MM.1S (cell line): ENCODE data around the gene PRR19.
A peak's percentile ranks its signal among the peaks of the same experiment; 100 is the strongest.

ENCODE experiments used
- DNase-seq: peaks from one replicate; pipeline ENCODE4 v3.0.0-alpha.2; 2015
- H2AFZ ChIP-seq: fragments of 300-600 bp; sonication (generic); 2 replicates; pipeline ENCODE4 v1.6.0; 2016; ENCODE audit warnings: antibody characterized with exemption, low read length
- H3F3A ChIP-seq: fragments of 300-600 bp; sonication (generic); 2 replicates; pipeline ENCODE4 v1.6.1; 2016; ENCODE audit warnings: mild to moderate bottlenecking, antibody characterized with exemption, low read length, moderate library complexity, mixed read lengths; ENCODE audit not compliant: insufficient read depth
- H3K27ac ChIP-seq: fragments of 300-600 bp; sonication (generic); 2 replicates; pipeline ENCODE4 v1.5.1; 2016; ENCODE audit warnings: mild to moderate bottlenecking, low read length
- H3K27me3 ChIP-seq: fragments of 300-600 bp; sonication (generic); replicated peaks from 2 replicates; pipeline ENCODE4 v1.6.0; 2016; ENCODE audit warnings: low read length; ENCODE audit not compliant: insufficient read depth
- H3K36me3 ChIP-seq: fragments of 300-600 bp; sonication (generic); replicated peaks from 2 replicates; pipeline ENCODE4 v1.6.1; 2016; ENCODE audit warnings: mild to moderate bottlenecking, low read length, mixed read lengths; ENCODE audit not compliant: insufficient read depth
- H3K4me1 ChIP-seq: fragments of 300-600 bp; sonication (generic); 2 replicates; pipeline ENCODE4 v1.6.1; 2016; ENCODE audit warnings: low read length, mixed read lengths
- H3K4me2 ChIP-seq: fragments of 300-600 bp; sonication (generic); 2 replicates; pipeline ENCODE4 v1.6.0; 2016; ENCODE audit warnings: low read depth, low read length
- H3K4me3 ChIP-seq: fragments of 300-600 bp; sonication (generic); 2 replicates; pipeline ENCODE4 v1.5.1; 2016; ENCODE audit warnings: low read length, mixed read lengths
- H3K79me2 ChIP-seq: fragments of 300-600 bp; sonication (generic); 2 replicates; pipeline ENCODE4 v1.6.1; 2016; ENCODE audit warnings: mixed run types, low read length, mixed read lengths
- H3K9ac ChIP-seq: fragments of 300-600 bp; sonication (generic); 2 replicates; pipeline ENCODE4 v1.6.1; 2016; ENCODE audit warnings: low read length, mixed read lengths
- H3K9me2 ChIP-seq: fragments of 300-600 bp; sonication (generic); replicated peaks from 2 replicates; pipeline ENCODE4 v1.6.1; 2016; ENCODE audit warnings: mild to moderate bottlenecking, low read length, mixed read lengths; ENCODE audit not compliant: insufficient read depth
- H3K9me3 ChIP-seq: fragments of 300-600 bp; sonication (generic); replicated peaks from 2 replicates; pipeline ENCODE4 v1.6.1; 2016; ENCODE audit warnings: mild to moderate bottlenecking, low read length, mixed read lengths; ENCODE audit not compliant: insufficient read depth
- H4K20me1 ChIP-seq: fragments of 300-600 bp; sonication (generic); 2 replicates; pipeline ENCODE4 v1.6.1; 2016; ENCODE audit warnings: mild to moderate bottlenecking, low read length, moderate library complexity, mixed read lengths; ENCODE audit not compliant: insufficient read depth
- EZH2 ChIP-seq: fragments of 300-600 bp; sonication (generic); optimal IDR thresholded peaks from 2 replicates; pipeline ENCODE3; 2017; ENCODE audit warnings: low read depth, mild to moderate bottlenecking, antibody characterized with exemption, low read length, mixed read lengths
- EZH2phosphoT487 ChIP-seq: fragments of 300-600 bp; sonication (generic); IDR thresholded peaks from 2 replicates; pipeline ENCODE4 v1.6.1; 2018; ENCODE audit warnings: antibody characterized with exemption, low read length
- TF ChIP-seq, protein P1 (sequence below): fragments of 300-600 bp; sonication (generic); IDR thresholded peaks from 2 replicates; pipeline ENCODE4 v1.5.1; 2016; ENCODE audit warnings: antibody characterized with exemption, low read length, mixed read lengths

Gene PRR19

DNA sequence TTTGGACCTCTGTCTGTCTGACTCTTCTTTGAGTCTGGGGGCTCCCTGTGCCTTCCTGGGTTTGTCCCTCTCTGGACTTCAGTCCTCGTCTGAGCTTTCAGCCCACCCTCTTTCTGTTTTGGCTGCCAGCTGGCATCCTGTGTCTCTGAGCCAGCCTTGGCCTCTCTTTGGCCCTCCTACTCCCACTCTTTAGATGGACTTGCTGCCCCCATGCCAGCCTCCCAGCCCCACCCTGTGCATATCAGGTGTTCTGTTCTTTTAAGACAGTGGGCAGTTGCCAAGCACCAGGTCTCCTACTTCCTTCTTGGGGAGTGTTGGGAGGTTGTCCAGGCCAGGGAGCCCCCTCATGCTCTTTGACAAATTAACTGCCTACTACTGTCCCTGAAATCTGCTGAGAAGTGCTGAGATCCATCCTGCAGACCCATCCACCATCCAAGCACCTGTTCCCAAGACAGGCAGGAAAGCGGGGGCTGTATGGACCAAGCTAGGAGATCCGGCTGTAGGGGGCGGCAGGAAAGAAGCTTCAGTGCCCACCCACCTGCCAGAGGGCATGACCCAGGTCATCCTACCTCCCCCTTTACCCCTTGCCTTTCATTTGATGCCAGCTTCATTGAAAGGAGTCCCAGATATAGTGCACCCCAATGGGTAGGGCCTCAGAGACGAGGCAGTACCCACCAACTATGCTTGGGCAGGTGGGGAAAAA is 23.3 kb upstream of the PRR19 start:
- Histone ChIP-seq H3K9me2 (no peaks in the 10 kb centered on the region), H4K20me1 (no peaks in the 10 kb centered on the region), H3K36me3 (no peaks in the 10 kb centered on the region), H3K4me3 (no peak overlapping the region), H3K9ac (peak overlapping the region; percentile 75; the same call in 1 of the 2 replicates), H3K4me1 (peaks cover 15% of the 10 kb centered on the region), H3K9me3 (no peaks in the 10 kb centered on the region), H3K27me3 (no peaks in the 10 kb centered on the region), H3K79me2 (peaks cover 13% of the 10 kb centered on the region; the same call in 1 of the 2 replicates), H2AFZ (no peak overlapping the region), H3F3A (peaks cover 9% of the 10 kb centered on the region; the same call in 1 of the 2 replicates), H3K27ac (no peak overlapping the region), H3K4me2 (peak overlapping the region; percentile 57; the same call in 1 of the 2 replicates)
- no peak for TF ChIP-seq EZH2
- TF ChIP-seq, protein P1, sequence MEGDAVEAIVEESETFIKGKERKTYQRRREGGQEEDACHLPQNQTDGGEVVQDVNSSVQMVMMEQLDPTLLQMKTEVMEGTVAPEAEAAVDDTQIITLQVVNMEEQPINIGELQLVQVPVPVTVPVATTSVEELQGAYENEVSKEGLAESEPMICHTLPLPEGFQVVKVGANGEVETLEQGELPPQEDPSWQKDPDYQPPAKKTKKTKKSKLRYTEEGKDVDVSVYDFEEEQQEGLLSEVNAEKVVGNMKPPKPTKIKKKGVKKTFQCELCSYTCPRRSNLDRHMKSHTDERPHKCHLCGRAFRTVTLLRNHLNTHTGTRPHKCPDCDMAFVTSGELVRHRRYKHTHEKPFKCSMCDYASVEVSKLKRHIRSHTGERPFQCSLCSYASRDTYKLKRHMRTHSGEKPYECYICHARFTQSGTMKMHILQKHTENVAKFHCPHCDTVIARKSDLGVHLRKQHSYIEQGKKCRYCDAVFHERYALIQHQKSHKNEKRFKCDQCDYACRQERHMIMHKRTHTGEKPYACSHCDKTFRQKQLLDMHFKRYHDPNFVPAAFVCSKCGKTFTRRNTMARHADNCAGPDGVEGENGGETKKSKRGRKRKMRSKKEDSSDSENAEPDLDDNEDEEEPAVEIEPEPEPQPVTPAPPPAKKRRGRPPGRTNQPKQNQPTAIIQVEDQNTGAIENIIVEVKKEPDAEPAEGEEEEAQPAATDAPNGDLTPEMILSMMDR: no peak
- TF ChIP-seq EZH2phosphoT487: no peak
- DNase-seq: no peak

DNA sequence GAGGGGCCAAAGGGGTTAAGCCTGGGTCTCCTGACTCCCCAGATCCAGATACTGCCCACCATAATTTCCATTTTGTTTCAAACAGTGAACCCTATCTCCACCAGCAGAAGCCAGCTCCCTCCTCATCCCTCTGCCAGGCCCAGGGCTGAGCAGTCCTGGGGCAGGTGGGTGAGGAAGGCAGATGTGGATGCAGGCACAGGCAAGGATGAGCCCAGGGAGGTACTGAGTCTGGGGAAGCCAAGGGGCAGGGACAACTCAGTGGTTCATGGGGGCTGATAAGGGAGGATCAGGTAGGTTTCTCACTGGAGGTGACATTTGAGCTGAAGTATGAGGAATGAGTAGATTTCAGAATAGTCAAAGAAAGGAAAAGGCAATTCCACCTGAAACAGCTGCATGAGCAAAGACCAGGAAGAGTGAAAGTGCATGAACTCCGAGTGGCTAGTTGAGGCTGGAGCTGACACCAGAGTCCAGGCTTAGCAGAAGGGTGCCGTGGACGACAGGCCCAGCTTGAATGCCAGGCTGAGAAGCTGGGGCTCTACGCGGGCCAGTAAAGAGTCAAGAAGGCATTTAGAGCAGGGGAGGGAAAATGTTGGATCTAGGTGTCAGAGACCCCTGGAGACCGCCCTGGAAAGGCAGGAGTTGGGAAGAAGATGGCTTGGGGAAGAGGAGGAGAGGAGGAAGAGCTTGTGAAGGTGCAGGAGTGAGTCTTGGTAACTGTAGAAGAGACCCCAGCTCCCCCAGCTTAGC is 22.6 kb upstream of the PRR19 start:
- peak overlapping the region; percentile 75; the same call in 1 of the 2 replicates for H3K9ac ChIP-seq
- no peak overlapping the region; the same call in 1 of the 2 replicates for H3K27ac ChIP-seq
- peak overlapping the region; percentile 90 for H3K4me3 ChIP-seq
- no peak overlapping the region for H2AFZ ChIP-seq
- H4K20me1 ChIP-seq: no peaks in the 10 kb centered on the region
- TF ChIP-seq EZH2phosphoT487: no peak
- TF ChIP-seq, protein P1: no peak
- TF ChIP-seq EZH2: no peak
- H3K79me2 ChIP-seq: peaks cover 9% of the 10 kb centered on the region; the same call in 1 of the 2 replicates
- no peaks in the 10 kb centered on the region for H3K27me3 ChIP-seq
- H3K9me2 ChIP-seq: no peaks in the 10 kb centered on the region
- peaks cover 15% of the 10 kb centered on the region for H3K4me1 ChIP-seq
- H3F3A ChIP-seq: peaks cover 9% of the 10 kb centered on the region; the same call in 1 of the 2 replicates
- peak overlapping the region; percentile 57 for H3K4me2 ChIP-seq
- no peaks in the 10 kb centered on the region for H3K36me3 ChIP-seq
- no peak for DNase-seq
- no peaks in the 10 kb centered on the region for H3K9me3 ChIP-seq

DNA sequence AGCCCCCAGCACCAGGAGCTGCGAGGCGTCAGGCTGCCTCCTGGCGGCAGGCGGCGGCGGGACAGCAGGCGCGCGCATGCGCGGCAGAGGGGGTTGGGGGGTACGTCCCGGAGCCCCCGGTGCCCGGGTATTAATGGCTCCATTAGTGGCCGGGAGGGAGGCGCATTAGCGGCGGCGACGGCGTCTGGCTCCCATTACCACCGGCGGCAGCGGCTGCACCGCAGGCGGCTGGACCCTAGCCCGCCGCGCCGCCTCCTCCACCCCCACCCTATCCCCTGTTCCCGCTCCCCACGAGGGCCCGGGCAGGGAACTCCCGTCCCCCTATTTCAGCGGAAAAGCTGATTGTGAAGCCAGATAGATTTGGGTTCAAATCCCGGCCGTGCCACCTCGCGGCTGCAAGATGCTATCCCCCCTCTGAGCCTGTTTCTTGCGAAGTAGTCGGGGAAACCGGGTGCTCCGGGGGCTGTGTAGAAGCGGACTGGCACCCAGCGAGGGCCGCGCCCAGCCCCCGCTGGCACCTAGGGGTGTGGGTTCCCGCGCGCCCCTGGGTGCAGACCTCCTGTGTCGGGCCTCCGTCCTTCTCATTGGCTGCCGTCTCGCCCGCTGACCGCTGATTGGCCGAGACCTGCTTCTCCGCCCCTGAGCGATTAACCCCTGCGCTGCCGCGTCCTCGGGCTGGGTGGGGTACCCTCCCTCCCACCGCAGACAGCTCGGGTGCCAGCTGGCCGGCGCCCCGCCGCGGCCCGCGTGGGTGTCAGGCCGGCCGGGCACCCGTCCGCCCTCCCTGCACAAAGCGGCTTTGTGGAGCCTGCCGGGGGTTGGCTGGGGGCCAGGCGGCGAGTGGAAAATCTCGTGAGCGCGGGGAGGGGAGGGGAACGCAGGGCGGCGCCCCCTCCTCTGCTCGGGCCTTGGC is 21.8 kb upstream of the PRR19 start:
- no peak for TF ChIP-seq EZH2
- TF ChIP-seq, protein P1: peak; percentile 90
- TF ChIP-seq EZH2phosphoT487: no peak
- Histone ChIP-seq H3F3A (peaks cover 9% of the 10 kb centered on the region; the same call in 1 of the 2 replicates), H3K36me3 (no peaks in the 10 kb centered on the region), H2AFZ (peak overlapping the region; percentile 53), H3K79me2 (peaks cover 8% of the 10 kb centered on the region), H3K9ac (peak overlapping the region; percentile 75), H3K9me3 (no peaks in the 10 kb centered on the region), H3K4me2 (peak overlapping the region; percentile 57), H3K4me3 (peak overlapping the region; percentile 90), H3K27ac (peak overlapping the region; percentile 24; the same call in 1 of the 2 replicates), H3K27me3 (no peaks in the 10 kb centered on the region), H3K9me2 (no peaks in the 10 kb centered on the region), H4K20me1 (no peaks in the 10 kb centered on the region), H3K4me1 (peaks cover 21% of the 10 kb centered on the region)
- DNase-seq: peak; percentile 81
